Astrocyte of the spinal cord (primary cell): ENCODE measurements around the gene MXD1.
A peak's percentile ranks its signal among the peaks of the same experiment; 100 is the strongest.

ENCODE experiments used
- DNase-seq: peaks from one replicate; pipeline ENCODE4 v3.0.0; 2011; ENCODE audit warnings: low read depth, low spot score
- H3K4me3 ChIP-seq: 2 replicates; pipeline ENCODE4 v1.5.1; 2011; ENCODE audit warnings: low read depth, mild to moderate bottlenecking, low read length, moderate library complexity
- CTCF ChIP-seq: IDR thresholded peaks from 2 replicates; pipeline ENCODE4 v1.5.1; 2012; ENCODE audit warnings: low read depth, mild to moderate bottlenecking, low read length, inconsistent platforms
- in situ Hi-C: cut with HindIII; loops from 2 replicates; pipeline ENCODE4 v1.10.0; 2017; ENCODE audit warnings: low sequenced_read_pairs

Gene MXD1

DNA sequence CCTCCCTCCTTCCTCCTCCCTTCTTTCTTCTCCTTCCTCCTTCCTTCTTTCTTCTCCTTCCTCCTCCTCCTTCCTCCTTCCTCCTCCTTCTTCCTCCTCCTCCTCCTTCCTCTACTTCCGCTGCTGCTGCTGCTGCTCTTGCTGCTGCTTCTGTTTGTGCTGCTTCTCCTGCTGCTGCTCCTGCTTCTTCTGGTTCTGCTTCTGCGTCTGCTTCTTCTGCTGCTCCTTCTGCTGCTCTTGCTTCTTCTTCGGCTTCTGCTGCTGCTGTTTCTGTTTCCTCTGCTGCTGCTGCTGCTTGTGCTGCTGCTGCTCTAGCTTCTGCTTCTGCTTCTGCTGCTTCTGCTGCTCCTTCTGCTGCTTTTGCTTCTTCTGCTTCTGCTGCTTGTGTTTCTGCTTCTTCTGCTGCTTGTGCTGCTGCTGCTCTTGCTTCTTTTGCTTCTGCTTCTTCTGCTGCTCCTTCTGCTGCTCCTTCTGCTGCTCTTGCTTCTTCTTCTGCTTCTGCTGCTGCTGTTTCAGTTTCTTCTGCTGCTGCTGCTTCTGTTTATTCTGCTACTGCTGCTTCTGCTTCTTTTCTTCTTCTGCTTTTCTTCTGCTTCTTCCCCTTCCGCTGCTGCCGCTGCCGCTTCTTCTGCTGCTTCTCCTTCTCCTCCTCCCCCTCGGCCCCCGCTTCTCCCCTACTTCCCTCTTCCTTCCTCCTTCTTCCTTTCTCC lies 12.5 kb upstream of the MXD1 start:
- no peak for DNase-seq
- no peak overlapping the region for H3K4me3 ChIP-seq
- in situ Hi-C loops: no loop called here
- no peak for TF ChIP-seq CTCF

DNA sequence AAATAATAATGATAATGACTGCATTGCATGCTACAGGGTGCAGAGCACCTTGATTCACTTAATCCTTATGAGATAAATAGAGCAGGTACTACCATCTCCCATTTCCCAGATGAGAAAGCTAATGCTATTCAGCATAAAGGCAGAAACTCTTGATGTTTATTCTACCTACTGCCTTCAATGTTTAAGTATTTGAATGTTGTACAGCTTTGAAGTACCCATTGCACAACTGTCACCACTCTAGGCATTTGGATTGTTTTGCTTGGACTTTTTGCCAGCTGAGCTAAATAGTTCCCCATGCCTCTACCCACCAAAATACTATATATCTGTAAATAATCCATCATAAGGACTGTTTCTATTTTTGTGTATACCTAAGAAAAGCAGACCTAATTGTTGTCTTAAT lies 7.7 kb upstream of the MXD1 start:
- no peak overlapping the region for H3K4me3 ChIP-seq
- in situ Hi-C loops: no loop called here
- TF ChIP-seq CTCF: no peak
- no peak for DNase-seq

GRCh38 chr2:69911985-69912563 lies 2.8 kb upstream of the MXD1 start:
- H3K4me3 ChIP-seq: no peak overlapping the region
- in situ Hi-C loops: no loop called here
- peak; percentile 28 for TF ChIP-seq CTCF
- peak; percentile 60 for DNase-seq

DNA sequence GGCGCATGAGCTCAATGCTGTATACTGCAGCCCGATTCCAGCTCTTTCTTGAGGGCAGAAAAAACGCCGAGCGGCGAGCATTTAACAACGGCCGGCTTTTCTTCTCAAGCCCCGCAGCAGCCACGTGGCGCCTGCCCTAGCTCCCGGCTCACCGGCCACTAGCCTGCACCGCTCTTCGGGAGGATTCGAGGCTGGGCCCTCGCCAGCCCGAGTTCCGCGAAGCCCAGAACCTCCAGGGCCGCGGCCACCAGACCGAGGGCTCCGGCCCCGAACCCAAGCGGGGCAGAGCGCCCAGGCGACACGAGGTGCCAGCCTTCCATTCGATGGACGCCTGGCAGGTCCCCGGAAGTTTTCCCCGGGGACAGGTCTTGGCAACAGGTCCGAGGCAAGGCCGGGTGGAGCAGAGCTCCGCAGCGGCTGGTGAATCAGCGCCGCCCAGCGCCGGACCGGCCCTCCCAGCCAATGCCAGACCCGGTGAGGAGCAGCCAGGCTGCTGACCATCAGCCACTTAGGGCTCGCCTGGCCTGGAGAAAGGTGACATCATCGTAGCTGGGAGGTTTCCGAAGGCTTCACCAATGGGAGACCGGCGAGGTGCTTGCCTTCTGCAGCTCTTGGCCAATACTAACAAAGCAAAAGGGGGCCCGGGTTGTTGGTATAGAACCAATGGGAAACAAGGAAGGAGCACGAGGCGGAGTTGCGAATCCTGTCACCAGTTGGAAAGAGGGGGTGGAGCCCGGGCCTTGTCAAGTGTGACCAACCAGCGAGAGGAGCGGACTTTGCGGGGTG lies 552 bp upstream of the MXD1 start:
- peak; percentile 15 for TF ChIP-seq CTCF
- in situ Hi-C loops: no loop called here
- DNase-seq: peak; percentile 100
- peak overlapping the region; percentile 79 for H3K4me3 ChIP-seq

DNA sequence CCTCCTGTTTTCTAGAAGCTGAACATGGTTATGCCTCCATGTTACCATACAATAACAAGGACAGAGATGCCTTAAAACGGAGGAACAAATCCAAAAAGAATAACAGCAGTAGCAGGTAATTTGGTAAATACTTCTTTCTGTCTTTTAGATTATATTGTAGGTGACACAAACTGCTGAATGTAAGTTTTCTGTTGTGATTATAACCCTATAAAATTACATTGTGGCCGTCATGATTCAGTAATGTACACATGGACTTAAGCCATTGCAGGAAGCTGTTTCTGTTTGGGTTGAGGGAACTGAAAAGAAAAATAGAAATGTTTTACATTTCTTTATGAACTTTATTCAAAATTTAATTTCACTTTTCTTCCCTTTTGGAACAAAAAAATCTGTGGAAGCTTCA lies 1.2 kb downstream of the MXD1 start:
- no peak for TF ChIP-seq CTCF
- in situ Hi-C loops: no loop called here
- peak overlapping the region; percentile 79 for H3K4me3 ChIP-seq
- no peak for DNase-seq

GRCh38 chr2:69917852-69918251 lies 2.9 kb downstream of the MXD1 start:
- in situ Hi-C loops: no loop called here
- H3K4me3 ChIP-seq: no peak overlapping the region
- peak; percentile 87 for DNase-seq
- TF ChIP-seq CTCF: no peak
